H1 (cell line): ENCODE data around the gene RIPK4. TPM values are rescaled to one million over a fixed set of nuclear protein-coding genes. Genes with fewer than 3 reads are reported as not detected.
A peak's percentile ranks its signal among the peaks of the same experiment; 100 is the strongest.

Experiments
- ATF3 ChIP-seq: IDR thresholded peaks from 2 replicates; pipeline ENCODE4 v1.6.1; 2011; ENCODE audit warnings: low read depth, mild to moderate bottlenecking, low read length; ENCODE audit not compliant: insufficient read depth
- CBX5 ChIP-seq: fragments of 300-800, 300-1000 bp; sonication (generic); IDR thresholded peaks from 2 replicates; pipeline ENCODE4 v1.7.1; 2016; ENCODE audit warnings: antibody characterized with exemption, low read length, low read depth
- CEBPB ChIP-seq: IDR thresholded peaks from 2 replicates; pipeline ENCODE4 v1.6.1; 2012; ENCODE audit warnings: low read depth, low read length
- CREB1 ChIP-seq: IDR thresholded peaks from 2 replicates; pipeline ENCODE4 v1.6.1; 2012; ENCODE audit warnings: inconsistent platforms
- CTBP2 ChIP-seq: IDR thresholded peaks from 2 replicates; pipeline ENCODE4 v1.7.0; 2011; ENCODE audit warnings: borderline replicate concordance, mild to moderate bottlenecking, moderate library complexity, mixed read lengths, low read length; ENCODE audit not compliant: insufficient read depth, insufficient read length
- GTF2F1 ChIP-seq: IDR thresholded peaks from 2 replicates; pipeline ENCODE4 v1.6.1; 2012; ENCODE audit warnings: low read depth, low read length, improper control_type of control experiment, borderline replicate concordance
- HDAC2 ChIP-seq, 2 experiments: fragments of 300-600 bp in 1 of 2; sonication (generic) in 1 of 2; IDR thresholded peaks; 2 replicates each; pipeline ENCODE4 v1.6.1; 2011 to 2012; ENCODE audit warnings: low read depth in 2 of 2, low read length in 2 of 2, mild to moderate bottlenecking in 2 of 2, moderate library complexity in 2 of 2, borderline replicate concordance in 1 of 2, inconsistent platforms in 1 of 2
- JUND ChIP-seq: IDR thresholded peaks from 2 replicates; pipeline ENCODE4 v1.6.1; 2011; ENCODE audit warnings: mild to moderate bottlenecking, improper control_type of control experiment, low read length
- KDM1A ChIP-seq: fragments of 200-600, 300-600 bp; sonication (generic); IDR thresholded peaks from 2 replicates; pipeline ENCODE4 v1.7.1; 2016; ENCODE audit warnings: mild to moderate bottlenecking, low read length, borderline replicate concordance
- KDM4A ChIP-seq: IDR thresholded peaks from one replicate; pipeline ENCODE4 v1.7.1; 2012; ENCODE audit warnings: low read depth, mild to moderate bottlenecking, moderate library complexity, low read length, inconsistent platforms; ENCODE audit not compliant: severe bottlenecking
- KDM5A ChIP-seq: fragments of 200-600 bp; IDR thresholded peaks from 2 replicates; pipeline ENCODE4 v1.7.1; 2012; ENCODE audit warnings: mild to moderate bottlenecking, low read length, inconsistent platforms, mixed read lengths
- NRF1 ChIP-seq: IDR thresholded peaks from 2 replicates; pipeline ENCODE4 v1.6.1; 2011; ENCODE audit warnings: mild to moderate bottlenecking, low read depth, low read length, improper control_type of control experiment
- PHF8 ChIP-seq: fragments of 200-600 bp; sonication (generic); conservative IDR thresholded peaks from 2 replicates; pipeline ENCODE4 v1.7.1; 2012; ENCODE audit warnings: low read depth, mild to moderate bottlenecking, inconsistent platforms, low read length, moderate library complexity
- RBBP5 ChIP-seq: IDR thresholded peaks from 2 replicates; pipeline ENCODE4 v1.7.1; 2012; ENCODE audit warnings: low read depth, mild to moderate bottlenecking, inconsistent platforms, low read length, moderate library complexity, borderline replicate concordance
- RFX5 ChIP-seq: IDR thresholded peaks from 2 replicates; pipeline ENCODE4 v1.6.1; 2011; ENCODE audit warnings: low read depth, low read length, improper control_type of control experiment, borderline replicate concordance
- SIRT6 ChIP-seq: IDR thresholded peaks from one replicate; pipeline ENCODE4 v1.7.1; 2012; ENCODE audit warnings: low read length, inconsistent platforms
- SIX5 ChIP-seq: IDR thresholded peaks from 2 replicates; pipeline ENCODE4 v1.6.1; 2011; ENCODE audit warnings: mild to moderate bottlenecking, low read depth, low read length
- SP1 ChIP-seq: IDR thresholded peaks from 2 replicates; pipeline ENCODE4 v1.6.1; 2011; ENCODE audit warnings: low read depth, low read length
- SP4 ChIP-seq: IDR thresholded peaks from 2 replicates; pipeline ENCODE4 v1.6.1; 2012; ENCODE audit warnings: low read length, inconsistent platforms
- TAF1 ChIP-seq: IDR thresholded peaks from 2 replicates; pipeline ENCODE4 v1.6.1; 2011; ENCODE audit warnings: mild to moderate bottlenecking, low read depth, low read length
- TAF7 ChIP-seq: optimal IDR thresholded peaks from 2 replicates; pipeline ENCODE3; 2011; ENCODE audit warnings: low read depth, mild to moderate bottlenecking, inconsistent platforms, low read length, moderate library complexity, borderline replicate concordance
- TBP ChIP-seq: IDR thresholded peaks from 2 replicates; pipeline ENCODE4 v1.6.1; 2011; ENCODE audit warnings: low read depth, low read length, improper control_type of control experiment
- TCF12 ChIP-seq: IDR thresholded peaks from 2 replicates; pipeline ENCODE4 v1.6.1; 2011; ENCODE audit warnings: low read depth, mild to moderate bottlenecking, low read length
- TEAD4 ChIP-seq: IDR thresholded peaks from 2 replicates; pipeline ENCODE4 v1.6.1; 2012; ENCODE audit warnings: low read depth, low read length, inconsistent platforms, mixed read lengths
- polyA plus RNA-seq, 7 experiments: library from polyadenylated mRNA; depleted of rRNA in 3 of 7; stranded (reverse) in 5 of 7; unstranded in 2 of 7; fragments of >200 nt in 5 of 7; fragments of 200-250 nt in 2 of 7; gene quantifications; 1 replicate in 5 of 7; 2 replicates in 1 of 7; 4 replicates in 1 of 7; pipeline versions ENCODE4 v1.2.1 to v1.2.3, GENCODE V29; 2011 to 2013; ENCODE audit warnings: missing spikeins in 2 of 7, mixed read lengths in 2 of 7
- total RNA-seq: library from RNA; stranded (reverse); fragmentation: NEBNext Ultra II Directional; extraction: Animal tissue kit (Norgen Biotek cat#: 25700); gene quantifications from 2 replicates; pipeline ENCODE4 v1.2.1, GENCODE V29; 2021
- TF ChIP-seq, protein P1 (sequence below): IDR thresholded peaks from 2 replicates; pipeline ENCODE4 v1.6.1; 2012; ENCODE audit warnings: inconsistent platforms

The RIPK4 gene
- total and polyA plus RNA-seq, 2 of the 8 experiments (the other 6 are each of a cell fraction or from before 2014, with no cell fraction given): 2.7 to 5.6 TPM

GRCh38 chr21:41766883-41767605 lies at the start of gene RIPK4 (continued):
- TF ChIP-seq JUND (peak; percentile 35; the same call in 1 of the 2 replicates), TAF1 (0 out of 2 replicates have a peak, but pooled peaks have one; percentile 48), TBP (no peak), RFX5 (no peak), CBX5 (no peak), SP4 (no peak), CTBP2 (no peak), CREB1 (peak; percentile 86), CEBPB (no peak), HDAC2 (IDR thresholded peaks at IDR 0.05; ENCODE audit: borderline replicate concordance in 1 of 2, low read depth in 2 of 2, low read length in 2 of 2) (no peak), TAF7 (no peak), NRF1 (no peak), ATF3 (no peak), SIX5 (no peak), TCF12 (0 out of 2 replicates have a peak, but pooled peaks have one; percentile 24), SP1 (peak; percentile 51; the same call in 1 of the 2 replicates), PHF8 (no peak; the same call in 1 of the 2 replicates), TEAD4 (no peak), KDM1A (no peak), RBBP5 (peak; percentile 41; the same call in 1 of the 2 replicates), SIRT6 (no peak), KDM5A (no peak), KDM4A (peak; percentile 63), GTF2F1 (no peak)
- TF ChIP-seq, protein P1, sequence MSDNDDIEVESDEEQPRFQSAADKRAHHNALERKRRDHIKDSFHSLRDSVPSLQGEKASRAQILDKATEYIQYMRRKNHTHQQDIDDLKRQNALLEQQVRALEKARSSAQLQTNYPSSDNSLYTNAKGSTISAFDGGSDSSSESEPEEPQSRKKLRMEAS: 0 out of 2 replicates have a peak, but pooled peaks have one; percentile 50
